GM18526 (cell line): ENCODE measurements around the gene NKX1-1.

Experiments used
- POLR2A ChIP-seq: IDR thresholded peaks from 3 replicates; pipeline ENCODE4 v1.6.1; 2011; ENCODE audit not compliant: insufficient read length; ENCODE audit errors: extremely low read depth

Gene NKX1-1

DNA sequence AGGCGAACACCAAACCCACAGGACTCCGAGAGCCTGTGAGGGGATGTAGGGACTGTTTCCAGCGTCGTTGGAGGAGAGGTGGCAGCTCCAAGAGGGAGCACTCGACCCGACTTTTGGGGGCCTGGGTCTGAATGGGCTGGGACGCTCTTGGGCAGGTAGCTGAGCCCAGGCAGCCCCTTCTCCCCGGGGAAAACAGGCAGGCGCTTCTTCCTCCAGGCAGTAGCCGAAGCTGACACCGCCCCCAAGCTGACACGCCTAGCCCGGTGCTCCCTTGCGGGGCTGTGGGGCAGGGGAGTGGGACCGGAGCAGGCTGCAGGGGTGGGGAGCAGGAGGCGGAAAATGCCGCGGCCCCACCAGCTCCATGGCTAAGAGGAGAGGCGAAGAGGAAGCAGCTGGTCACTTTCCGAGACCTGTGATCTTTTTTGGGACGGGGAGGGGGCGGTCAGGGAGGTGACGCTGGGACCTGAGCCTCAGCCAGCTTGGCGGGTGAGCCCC lies 4.2 kb downstream of the NKX1-1 start:
- no peak for TF ChIP-seq POLR2A

DNA sequence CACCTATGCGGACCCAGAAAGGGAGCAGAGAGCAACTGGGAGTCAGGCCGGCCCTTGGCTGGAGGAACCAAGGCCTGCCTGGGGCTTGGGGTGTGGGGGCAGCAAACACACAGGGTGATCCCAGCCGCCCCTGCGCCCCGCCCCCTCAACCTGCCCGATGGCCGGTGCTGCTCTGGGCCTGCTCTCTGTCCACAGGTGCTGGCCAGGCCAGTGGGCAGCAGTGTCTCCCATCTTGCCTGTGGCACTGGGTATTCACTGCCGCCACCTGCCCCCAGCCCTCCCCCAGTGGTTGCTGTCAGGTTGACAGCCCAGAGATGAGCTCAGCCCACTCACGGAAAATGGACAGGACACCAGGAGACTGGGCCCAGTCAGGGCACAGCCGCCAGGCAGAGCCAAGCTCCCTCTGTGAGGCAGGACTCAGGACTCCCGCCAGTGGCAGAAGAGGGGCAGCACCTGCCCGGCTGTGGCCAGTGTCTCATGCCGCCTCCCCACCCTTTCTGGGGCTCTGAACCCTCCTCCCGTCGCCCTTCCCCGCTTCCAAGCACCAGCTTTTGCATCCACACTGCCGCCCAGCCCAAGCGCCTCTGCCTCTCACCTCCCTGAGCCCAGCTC lies 4.7 kb downstream of the NKX1-1 start:
- TF ChIP-seq POLR2A, result no peak

DNA sequence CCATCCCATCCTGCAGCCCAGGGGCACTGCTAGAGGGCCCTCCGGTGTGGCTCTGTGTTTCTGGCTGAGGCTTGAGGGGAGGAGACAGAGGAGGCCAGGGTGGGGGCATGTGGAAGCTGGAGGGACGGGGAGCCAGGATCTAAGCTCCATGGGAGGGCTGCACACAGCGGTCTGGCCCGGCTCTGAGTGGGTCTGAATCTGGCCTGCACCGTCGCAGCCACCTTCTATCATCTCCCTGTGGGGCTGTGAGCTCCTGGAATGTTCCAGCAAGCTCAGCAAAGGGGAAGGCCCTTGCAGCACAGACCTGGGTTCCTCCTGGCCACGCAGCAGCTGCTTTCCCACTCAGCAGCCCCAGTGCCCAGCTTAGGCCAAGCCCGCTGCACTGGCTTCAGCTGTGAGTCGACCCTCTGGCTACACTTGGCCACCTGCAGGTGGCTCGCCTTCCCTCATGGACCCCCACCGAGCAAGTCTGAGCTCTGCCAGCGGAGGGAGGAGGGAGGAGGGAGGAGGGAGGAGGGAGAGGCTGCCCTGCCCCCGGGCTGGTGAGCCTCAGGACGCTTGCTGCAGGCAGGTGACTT lies 5.3 kb downstream of the NKX1-1 start:
- no peak for TF ChIP-seq POLR2A

DNA sequence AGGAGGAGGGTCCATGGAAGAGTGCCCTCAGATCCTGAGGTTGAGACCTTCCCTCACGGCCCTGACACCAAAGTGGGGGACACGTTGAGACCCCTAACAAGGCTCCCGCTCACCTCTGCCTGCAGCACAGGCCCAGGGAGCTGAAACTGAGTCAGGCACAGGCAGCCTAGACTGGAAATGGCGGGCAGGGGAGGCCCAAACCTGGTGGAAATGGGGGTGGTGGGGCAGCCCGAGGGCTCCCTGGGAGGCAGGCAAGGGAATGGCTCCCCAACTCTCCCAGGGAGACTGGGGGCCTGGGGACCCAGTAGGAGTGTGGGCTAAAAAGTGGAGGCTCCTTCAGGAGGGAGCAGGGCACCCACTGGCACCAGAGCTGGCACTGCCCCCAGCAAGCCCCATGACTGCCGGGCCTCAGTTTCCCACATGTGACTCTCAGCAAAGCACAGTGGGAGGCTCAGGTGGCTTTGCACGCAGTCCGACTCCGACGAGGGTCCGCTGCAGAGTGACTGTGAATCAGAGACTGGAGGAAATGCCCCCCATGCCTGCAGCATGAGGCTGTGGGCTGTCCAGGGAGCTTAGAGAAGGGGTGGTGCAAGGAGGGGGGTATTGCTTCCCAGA lies 5.9 kb downstream of the NKX1-1 start:
- TF ChIP-seq POLR2A, result no peak

DNA sequence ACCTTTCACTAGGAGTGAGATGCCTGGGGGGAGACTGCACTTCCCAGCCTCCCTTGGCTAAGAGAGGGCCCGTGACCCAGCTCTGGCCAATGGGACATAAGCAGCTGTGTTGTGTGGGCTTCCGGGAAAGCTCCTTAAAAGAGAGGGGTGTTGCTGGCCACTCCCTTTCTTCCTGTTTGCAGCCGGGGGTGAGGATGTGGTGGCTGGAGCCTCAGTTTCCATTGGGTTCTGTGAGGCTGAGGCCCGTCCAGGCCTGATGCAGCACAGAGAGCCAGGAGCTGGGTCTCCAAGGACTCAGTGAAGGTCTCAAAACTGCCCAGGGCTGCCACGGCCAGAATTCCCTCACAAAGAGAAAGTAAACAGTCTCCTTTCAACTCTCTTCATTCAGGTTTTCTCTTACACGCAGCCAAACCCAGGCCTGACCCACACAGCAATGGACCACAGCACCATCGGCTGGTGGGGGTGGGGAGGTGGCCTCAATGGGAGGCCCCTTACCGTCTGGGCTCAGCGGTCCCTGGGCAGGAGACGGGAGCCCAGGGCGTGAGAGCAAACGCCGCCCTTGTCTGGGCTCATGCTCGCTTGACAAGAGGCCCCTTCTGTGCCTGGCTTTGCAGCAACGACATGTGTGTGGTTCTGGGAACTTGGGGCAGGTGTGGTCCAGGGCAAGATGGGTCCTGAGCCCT lies 6.6 kb downstream of the NKX1-1 start:
- no peak for TF ChIP-seq POLR2A

DNA sequence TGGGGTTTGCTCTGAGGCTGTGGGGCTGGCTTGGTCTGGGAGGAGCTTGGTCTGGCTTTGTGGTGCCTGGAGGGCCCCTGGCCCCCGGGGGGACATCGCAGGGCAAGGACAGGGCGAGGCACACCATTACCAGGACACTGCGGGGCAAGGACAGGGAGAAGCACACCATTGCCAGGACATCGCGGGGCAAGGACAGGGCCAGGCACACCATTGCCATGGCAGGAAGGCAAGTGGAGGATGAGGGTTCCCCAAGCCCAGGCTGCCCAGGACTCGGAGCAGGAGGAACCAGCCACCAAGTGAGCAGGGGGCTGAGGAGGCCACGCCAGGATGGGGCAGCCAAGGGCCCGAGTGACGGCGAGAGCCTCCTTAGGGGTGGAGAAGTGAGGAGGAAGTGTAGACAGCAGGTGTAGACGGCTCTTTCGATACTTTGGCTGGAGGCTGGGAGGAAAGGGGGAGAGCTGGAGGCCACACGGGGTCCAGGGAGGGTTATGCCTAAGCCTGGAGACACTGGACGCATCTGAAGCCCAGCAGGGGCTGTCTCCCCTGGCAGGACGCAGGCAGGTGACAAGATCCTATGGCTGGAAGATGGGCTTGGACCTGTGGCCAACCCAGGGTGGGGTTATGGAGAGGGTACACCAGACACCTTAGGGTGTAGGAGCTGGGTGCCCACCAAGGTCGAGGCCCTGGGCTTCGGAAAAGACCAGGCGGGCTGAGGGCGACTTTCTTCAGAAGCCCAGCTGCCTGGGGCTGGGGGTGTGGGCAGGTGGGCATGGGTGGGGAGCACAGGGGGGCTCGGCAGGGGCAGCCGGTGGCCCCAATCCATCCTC lies 7.3 kb downstream of the NKX1-1 start:
- TF ChIP-seq POLR2A, result no peak

DNA sequence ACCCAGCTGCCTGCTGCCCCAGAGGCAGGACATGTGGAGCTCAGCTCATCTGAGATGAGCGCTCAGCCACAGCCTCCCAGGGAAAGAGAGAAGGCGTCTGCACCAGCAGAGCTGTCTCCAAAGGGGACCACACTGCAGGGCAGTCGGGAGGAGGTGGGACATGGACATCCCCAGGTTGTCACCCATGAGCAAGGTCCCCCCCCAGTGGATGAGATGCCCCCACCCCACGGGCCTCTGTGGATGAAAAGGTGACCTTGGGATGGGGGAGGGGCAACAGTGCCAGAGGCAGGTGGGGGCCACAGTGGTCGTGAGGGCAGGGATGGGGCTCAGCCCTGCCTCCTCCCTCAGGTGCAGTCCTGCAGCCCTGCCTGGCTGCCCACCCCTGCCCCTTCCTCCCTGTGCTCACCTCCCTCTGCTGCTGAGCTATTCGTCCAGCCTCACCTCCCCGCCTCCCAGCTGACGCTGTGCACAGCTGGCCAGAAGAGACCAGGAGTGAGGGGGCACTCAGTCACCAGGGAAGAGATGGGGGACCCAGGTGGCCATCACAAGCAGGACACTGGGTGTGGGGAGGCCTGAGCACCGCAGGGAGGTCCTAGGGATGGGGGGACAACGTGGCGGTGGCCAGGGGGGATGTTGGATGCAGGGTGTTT lies 9.3 kb downstream of the NKX1-1 start:
- TF ChIP-seq POLR2A, result no peak

DNA sequence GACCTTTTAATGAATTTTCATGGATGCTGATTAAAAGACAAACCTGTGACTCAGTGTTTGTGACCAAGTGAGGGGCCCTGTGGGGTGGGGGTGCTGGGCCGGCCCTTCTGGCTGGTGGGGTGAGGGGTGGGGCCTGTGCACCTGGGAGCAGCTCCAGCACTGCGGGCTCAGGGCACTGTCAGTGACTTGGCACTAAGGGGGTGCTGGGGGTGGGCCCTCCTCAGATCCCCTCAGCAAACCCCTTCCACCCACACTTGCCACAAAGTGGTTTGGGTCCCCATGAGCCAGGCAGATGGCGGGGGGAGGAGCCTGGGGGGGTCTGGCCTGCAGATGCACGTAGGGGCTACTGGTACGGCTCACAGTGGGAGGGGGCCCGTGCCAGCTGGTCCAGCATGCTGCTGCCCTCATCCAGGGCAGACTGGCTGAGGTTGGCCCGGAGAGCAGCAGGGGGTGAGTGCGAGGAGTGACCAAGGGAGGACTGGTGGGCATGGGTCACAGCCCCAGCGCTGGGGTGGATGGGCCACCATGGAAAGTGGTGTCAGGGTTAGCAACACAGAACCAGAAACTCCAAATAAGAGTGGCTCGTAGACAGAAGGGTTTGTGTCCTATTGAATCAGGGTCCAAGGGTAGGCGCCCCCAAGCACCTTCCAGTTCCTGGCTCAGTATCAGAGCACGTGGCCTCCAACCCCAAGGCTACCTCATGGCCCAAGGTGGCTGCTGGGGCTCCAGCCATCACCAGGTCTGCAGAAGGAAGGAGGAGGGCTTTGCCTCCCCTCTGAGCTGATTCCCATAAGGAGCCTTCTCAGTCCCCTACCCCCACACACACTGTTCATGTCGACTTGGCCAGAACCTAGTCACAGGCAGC lies 10.1 kb downstream of the NKX1-1 start:
- TF ChIP-seq POLR2A, result no peak

DNA sequence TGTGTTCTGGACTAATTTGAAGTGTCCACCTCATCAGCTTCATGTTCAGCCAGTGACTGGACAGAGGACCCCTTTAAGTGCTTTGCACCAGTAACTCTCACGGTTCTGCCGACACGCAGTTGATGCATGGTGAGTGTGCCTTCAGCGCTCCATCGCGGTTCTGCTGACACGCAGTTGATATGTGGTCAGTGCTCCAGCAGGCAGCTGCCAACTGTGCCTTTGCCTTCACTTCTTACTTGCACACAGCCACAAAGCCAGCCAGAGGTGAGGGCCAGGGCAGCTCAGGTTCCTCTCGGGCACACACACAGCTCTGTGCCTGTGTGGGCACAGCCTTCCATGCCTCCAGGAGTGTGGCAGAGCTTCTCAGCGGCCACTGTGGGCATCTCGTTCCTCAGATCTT lies 12.4 kb downstream of the NKX1-1 start:
- TF ChIP-seq POLR2A, result no peak

DNA sequence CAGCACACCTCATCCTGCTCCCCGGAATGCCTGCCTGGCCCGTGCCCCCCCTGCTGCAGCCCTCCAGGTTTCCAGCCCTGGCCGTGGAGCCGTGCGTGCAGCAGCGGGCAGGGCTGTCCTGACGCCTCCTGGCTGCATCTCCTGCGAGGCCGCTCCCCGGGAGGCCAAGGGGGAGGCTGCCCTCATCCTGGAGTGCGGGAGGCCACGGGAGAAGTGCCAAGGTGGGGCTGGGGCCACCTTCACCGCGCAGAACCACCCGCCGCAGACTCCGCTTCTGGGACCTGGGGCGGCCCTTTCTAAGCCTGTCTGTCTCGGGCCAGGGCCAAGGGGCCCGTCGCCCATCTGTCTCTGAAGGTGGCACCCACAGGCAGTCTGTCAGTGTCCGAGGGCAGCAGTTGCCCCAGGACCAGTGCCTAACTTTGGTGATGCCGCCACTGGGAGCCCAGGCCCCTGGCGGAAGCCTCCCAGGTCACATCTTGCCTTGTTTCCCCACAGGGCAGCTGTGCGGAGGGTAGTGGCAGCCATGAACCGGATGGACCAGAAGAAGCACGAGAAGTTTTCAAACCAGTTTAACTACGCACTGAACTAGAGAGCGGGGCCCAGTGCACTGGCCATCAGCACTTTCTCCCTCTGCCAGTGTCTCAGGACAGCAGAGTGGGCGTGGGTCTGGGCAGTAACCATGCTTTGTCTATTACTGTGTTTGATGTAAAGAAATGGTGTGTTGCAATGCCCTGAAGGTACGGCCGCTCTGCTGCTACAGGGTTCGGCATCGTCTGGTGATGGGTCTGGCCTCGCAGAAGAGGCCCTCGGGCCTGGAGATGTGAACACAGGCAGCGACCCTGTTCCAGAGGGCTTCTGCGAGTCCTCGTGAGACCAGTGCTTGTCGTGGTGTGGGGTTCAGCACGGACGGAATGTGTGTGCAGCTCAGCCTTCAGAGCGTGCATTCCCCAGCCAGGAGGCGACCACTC lies 20.6 kb downstream of the NKX1-1 start:
- TF ChIP-seq POLR2A, result no peak

DNA sequence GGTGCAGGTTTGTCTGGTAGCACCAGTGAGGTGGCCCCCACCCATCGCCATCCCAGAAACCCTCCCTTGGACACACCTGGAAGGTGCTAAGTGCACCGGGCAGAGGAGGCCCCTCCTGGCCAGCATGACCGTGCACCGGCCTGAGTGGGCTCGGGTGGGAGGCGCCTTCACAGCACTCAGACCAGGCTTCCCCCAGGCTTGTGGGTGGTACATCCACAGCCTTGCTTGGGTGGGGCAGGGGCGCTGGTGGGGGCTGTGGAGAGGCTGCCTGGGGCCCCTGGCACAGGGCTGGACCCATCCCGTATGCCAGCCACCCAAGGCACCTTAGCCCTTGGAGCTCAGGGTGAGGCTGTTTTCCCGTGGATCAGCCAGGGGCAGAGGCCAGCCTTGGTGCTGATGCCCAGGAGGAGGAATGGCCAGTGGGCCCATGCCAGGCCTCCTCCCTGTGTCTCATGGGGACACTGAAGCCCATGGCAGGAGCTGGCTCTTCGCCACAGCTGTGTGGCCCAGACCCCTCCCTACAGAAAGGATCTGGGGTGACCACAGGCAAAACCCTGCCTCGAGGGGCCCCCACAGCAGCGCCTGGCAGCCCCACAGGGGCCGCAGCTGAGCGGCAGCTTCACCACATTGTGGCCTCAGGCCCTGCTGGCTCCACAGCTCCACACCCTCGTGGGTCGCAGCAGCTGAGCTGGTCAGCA lies 21.4 kb downstream of the NKX1-1 start:
- TF ChIP-seq POLR2A, result no peak
